ENCODE results near the gene HNRNPK.

Gene HNRNPK

GRCh38 chr9:83964973-83965349, 15.1 kb downstream of the HNRNPK start:
- Histone ChIP-seq H3K27ac (ENCODE audit: poor library complexity, severe bottlenecking) (peak overlapping the region; percentile 29), H3K4me3 (ENCODE audit: severe bottlenecking) (no peak overlapping the region), H3K36me3 (ENCODE audit: low read depth) (peaks cover 37% of the 10 kb centered on the region), H3K27me3 (ENCODE audit: insufficient read depth, poor library complexity, severe bottlenecking) (no peaks in the 10 kb centered on the region), H3K9me3 (ENCODE audit: severe bottlenecking) (no peaks in the 10 kb centered on the region), H3K4me1 (ENCODE audit: insufficient read depth, poor library complexity, severe bottlenecking) (peaks cover 12% of the 10 kb centered on the region)
- no peak for TF ChIP-seq CTCF (IDR thresholded peaks at IDR 0.05; ENCODE audit: poor library complexity, severe bottlenecking)
- DNase-seq (ENCODE audit: low spot score), result no peak
- peak; percentile 40 for ATAC-seq (ENCODE audit: low read depth)

- Histone ChIP-seq H3K4me3 (ENCODE audit: severe bottlenecking) (no peak overlapping the region), H3K9me3 (ENCODE audit: severe bottlenecking) (no peaks in the 10 kb centered on the region), H3K4me1 (ENCODE audit: insufficient read depth, poor library complexity, severe bottlenecking) (peaks cover 18% of the 10 kb centered on the region), H3K36me3 (ENCODE audit: low read depth) (peaks cover 9% of the 10 kb centered on the region), H3K27ac (ENCODE audit: poor library complexity, severe bottlenecking) (peak overlapping the region; percentile 18), H3K27me3 (ENCODE audit: insufficient read depth, poor library complexity, severe bottlenecking) (no peaks in the 10 kb centered on the region)
- ATAC-seq (ENCODE audit: low read depth) (peak; percentile 42), DNase-seq (ENCODE audit: low spot score) (no peak)
- TF ChIP-seq CTCF (IDR thresholded peaks at IDR 0.05; ENCODE audit: poor library complexity, severe bottlenecking), result no peak
Measured at GRCh38 chr9:83962165-83962564, 17.9 kb downstream of the HNRNPK start.

- H3K4me1 ChIP-seq (ENCODE audit: insufficient read depth, poor library complexity, severe bottlenecking), result peaks cover 21% of the 10 kb centered on the region
- no peak for DNase-seq (ENCODE audit: low spot score)
- no peak for ATAC-seq (ENCODE audit: low read depth)
- no peaks in the 10 kb centered on the region for H3K9me3 ChIP-seq (ENCODE audit: severe bottlenecking)
- H3K27me3 ChIP-seq (ENCODE audit: insufficient read depth, poor library complexity, severe bottlenecking), result no peaks in the 10 kb centered on the region
- H3K4me3 ChIP-seq (ENCODE audit: severe bottlenecking), result no peak overlapping the region
- H3K27ac ChIP-seq (ENCODE audit: poor library complexity, severe bottlenecking), result no peak overlapping the region
- no peak for TF ChIP-seq CTCF (IDR thresholded peaks at IDR 0.05; ENCODE audit: poor library complexity, severe bottlenecking)
- H3K36me3 ChIP-seq (ENCODE audit: low read depth), result no peaks in the 10 kb centered on the region
Measured at GRCh38 chr9:83960991-83961390, 19.0 kb downstream of the HNRNPK start.

- H3K9me3 ChIP-seq (ENCODE audit: severe bottlenecking), result no peaks in the 10 kb centered on the region
- no peak for DNase-seq (ENCODE audit: low spot score)
- no peaks in the 10 kb centered on the region for H3K27me3 ChIP-seq (ENCODE audit: insufficient read depth, poor library complexity, severe bottlenecking)
- ATAC-seq (ENCODE audit: low read depth), result no peak
- TF ChIP-seq CTCF (IDR thresholded peaks at IDR 0.05; ENCODE audit: poor library complexity, severe bottlenecking), result no peak
- H3K4me3 ChIP-seq (ENCODE audit: severe bottlenecking), result no peak overlapping the region
- peak overlapping the region; percentile 15 for H3K27ac ChIP-seq (ENCODE audit: poor library complexity, severe bottlenecking)
- peaks cover 21% of the 10 kb centered on the region for H3K4me1 ChIP-seq (ENCODE audit: insufficient read depth, poor library complexity, severe bottlenecking)
- peaks cover 9% of the 10 kb centered on the region for H3K36me3 ChIP-seq (ENCODE audit: low read depth)
Measured at GRCh38 chr9:83959061-83959460, 21.0 kb downstream of the HNRNPK start.

GRCh38 chr9:83957248-83957513, 22.8 kb downstream of the HNRNPK start:
- DNase-seq (ENCODE audit: low spot score) (no peak), ATAC-seq (ENCODE audit: low read depth) (no peak)
- peaks cover 13% of the 10 kb centered on the region for H3K4me1 ChIP-seq (ENCODE audit: insufficient read depth, poor library complexity, severe bottlenecking)
- H3K27ac ChIP-seq (ENCODE audit: poor library complexity, severe bottlenecking), result peak overlapping the region; percentile 59
- H3K9me3 ChIP-seq (ENCODE audit: severe bottlenecking), result no peaks in the 10 kb centered on the region
- no peak for TF ChIP-seq CTCF (IDR thresholded peaks at IDR 0.05; ENCODE audit: poor library complexity, severe bottlenecking)
- H3K27me3 ChIP-seq (ENCODE audit: insufficient read depth, poor library complexity, severe bottlenecking), result no peaks in the 10 kb centered on the region
- H3K4me3 ChIP-seq (ENCODE audit: severe bottlenecking), result peak overlapping the region; percentile 54
- peaks cover 26% of the 10 kb centered on the region for H3K36me3 ChIP-seq (ENCODE audit: low read depth)
